Mucosa of stomach (tissue), 1 donor: Measurements from ENCODE around the gene SBNO1.
"Not testable (repeated sequence)": the region's sequence is repeated elsewhere in the genome, so short reads cannot be mapped to it uniquely, and the experiment has no call there.

Source experiments
- H3K27me3 ChIP-seq: one replicate; pipeline ENCODE4 v1.7.0; 2013; ENCODE audit warnings: mild to moderate bottlenecking, low read length; ENCODE audit not compliant: control insufficient read depth, insufficient read depth
- H3K36me3 ChIP-seq: one replicate; pipeline ENCODE4 v1.7.0; 2013; ENCODE audit warnings: low read length; ENCODE audit not compliant: control insufficient read depth, insufficient read depth
- H3K4me1 ChIP-seq: one replicate; pipeline ENCODE4 v1.7.0; 2013; ENCODE audit warnings: mild to moderate bottlenecking, low read length; ENCODE audit not compliant: control insufficient read depth, insufficient read depth
- H3K4me3 ChIP-seq: one replicate; pipeline ENCODE4 v1.7.0; 2013; ENCODE audit warnings: low read length
- H3K9ac ChIP-seq: one replicate; pipeline ENCODE4 v1.7.0; 2013; ENCODE audit warnings: mild to moderate bottlenecking, low read length, moderate library complexity
- H3K9me3 ChIP-seq: one replicate; pipeline ENCODE4 v1.7.0; 2013; ENCODE audit warnings: mild to moderate bottlenecking, low read length, moderate library complexity; ENCODE audit not compliant: control insufficient read depth
- donor health status: Pancreatic carcinoma.

Gene SBNO1

DNA sequence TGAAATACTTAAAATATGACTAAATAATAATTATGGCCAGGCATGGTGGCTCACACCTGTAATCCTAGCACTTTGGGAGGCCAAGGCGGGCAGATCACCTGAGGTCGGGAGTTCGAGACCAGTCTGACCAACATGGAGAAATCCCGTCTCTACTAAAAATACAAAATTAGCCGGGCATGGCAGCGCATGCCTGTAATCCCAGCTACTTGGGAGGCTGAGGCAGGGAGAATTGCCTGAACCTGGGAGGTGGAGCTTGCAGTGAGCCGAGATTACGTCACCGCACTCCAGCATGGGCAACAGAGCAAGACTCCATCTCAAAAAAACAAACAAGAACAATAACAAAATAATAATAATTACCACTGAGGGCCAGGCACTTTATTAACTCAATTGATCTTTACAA, 20.9 kb upstream of the SBNO1 start:
- not testable (repeated sequence) for H3K27me3 ChIP-seq, H3K36me3 ChIP-seq, H3K9me3 ChIP-seq, H3K4me3 ChIP-seq, H3K9ac ChIP-seq
- H3K4me1 ChIP-seq: peaks cover 19% of the 10 kb centered on the region

DNA sequence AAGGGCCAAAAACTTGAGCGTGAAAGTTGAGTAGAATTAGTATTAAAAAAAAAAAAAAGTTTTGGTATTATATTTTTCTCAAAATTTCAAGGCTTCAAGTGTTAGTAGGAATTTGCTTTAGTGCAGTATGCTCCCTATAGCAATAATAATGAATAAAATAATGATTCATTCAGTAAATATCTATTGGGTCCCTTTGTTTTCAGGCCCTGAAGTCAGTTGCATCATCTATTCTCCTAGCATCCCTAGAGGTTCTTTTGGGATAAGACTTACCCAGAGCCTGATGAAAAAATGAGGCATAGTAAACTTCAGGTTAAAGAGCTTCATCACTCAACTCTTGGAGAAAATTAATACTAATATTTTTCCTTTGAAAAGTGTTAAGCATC, 20.3 kb upstream of the SBNO1 start:
- H3K4me3 ChIP-seq: no peak overlapping the region
- H3K9me3 ChIP-seq: no peaks in the 10 kb centered on the region
- peaks cover 14% of the 10 kb centered on the region for H3K4me1 ChIP-seq
- peak overlapping the region; percentile 64 for H3K9ac ChIP-seq
- no peaks in the 10 kb centered on the region for H3K27me3 ChIP-seq
- H3K36me3 ChIP-seq: no peaks in the 10 kb centered on the region

DNA sequence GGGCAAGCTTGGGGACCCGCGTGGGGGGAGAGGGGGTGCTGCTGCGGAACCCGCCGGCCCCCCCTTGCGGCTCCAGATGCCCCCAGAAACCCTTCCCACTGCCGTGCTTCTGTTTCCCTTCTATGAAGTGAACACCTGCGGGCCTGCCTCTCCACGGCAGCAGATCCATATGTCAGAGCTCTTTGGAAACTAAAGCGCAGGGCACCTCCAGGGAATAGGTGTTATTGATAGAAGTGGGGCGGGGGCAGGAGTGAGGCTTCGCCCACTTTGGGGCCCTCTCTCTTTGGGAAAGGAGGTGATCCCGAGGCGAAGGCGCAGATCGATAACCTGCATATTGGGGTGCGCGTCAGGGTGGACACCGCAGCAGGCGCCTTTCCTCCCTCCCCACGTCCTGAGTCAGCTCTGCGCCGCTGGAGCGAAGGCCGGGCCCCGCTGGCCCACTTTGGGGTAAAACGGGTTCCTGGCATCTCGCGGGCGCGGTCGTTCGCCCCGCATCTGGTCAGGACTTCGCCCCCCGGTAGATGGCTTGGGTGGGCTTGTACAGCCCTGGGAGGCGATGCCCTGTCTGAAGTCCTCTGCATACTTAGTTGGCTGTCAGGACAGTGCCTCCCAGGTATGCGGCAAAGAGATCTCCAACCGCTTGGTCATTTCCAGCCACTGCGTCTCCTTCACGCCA, 19.8 kb upstream of the SBNO1 start:
- H3K4me3 ChIP-seq: peak overlapping the region; percentile 63
- H3K4me1 ChIP-seq: peaks cover 13% of the 10 kb centered on the region
- no peaks in the 10 kb centered on the region for H3K9me3 ChIP-seq
- peak overlapping the region; percentile 64 for H3K9ac ChIP-seq
- H3K27me3 ChIP-seq: no peaks in the 10 kb centered on the region
- H3K36me3 ChIP-seq: no peaks in the 10 kb centered on the region

DNA sequence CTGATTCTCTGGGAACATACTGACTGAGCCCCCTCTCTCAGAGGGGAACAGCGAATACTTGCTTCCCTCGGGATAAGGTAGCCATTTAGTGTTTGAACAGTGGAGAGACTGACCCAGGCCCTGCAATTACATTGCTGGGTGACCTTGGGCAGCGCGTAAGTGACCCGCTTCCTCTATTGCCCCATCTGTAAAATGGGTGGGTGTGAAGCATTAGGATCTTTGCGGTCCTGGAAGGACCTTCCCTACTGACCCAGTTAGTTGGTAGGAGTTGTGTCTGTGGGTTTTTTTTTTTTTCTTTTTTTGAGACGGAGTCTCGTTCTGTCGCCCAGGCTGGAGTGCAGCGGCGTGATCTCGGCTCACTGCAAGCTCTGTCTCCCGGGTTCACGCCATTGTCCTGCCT, 18.0 kb upstream of the SBNO1 start:
- Histone ChIP-seq H3K27me3 (no peaks in the 10 kb centered on the region), H3K9ac (no peak overlapping the region), H3K36me3 (no peaks in the 10 kb centered on the region), H3K4me1 (peaks cover 8% of the 10 kb centered on the region), H3K9me3 (no peaks in the 10 kb centered on the region), H3K4me3 (no peak overlapping the region)

DNA sequence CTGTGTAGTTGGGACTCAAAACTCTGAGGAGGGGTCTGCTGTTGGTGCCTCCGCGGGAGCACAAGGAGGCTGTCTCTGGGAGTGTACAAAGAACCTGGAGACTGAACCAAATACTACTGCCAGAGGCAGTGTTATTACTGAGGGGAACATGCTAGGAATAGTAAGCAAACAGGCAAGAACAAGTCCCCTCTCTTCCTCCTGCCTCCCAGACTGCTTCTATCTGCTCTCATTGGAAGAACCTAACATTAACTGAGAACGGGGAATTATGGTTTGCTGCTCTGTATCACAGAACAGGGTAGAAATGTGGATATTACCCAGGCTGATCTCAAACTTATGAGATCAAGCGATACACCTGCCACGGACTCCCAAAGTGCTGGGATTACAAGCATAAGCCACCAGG, 14.7 kb upstream of the SBNO1 start:
- Histone ChIP-seq H3K9me3 (no peaks in the 10 kb centered on the region), H3K4me1 (peaks cover under 1% of the 10 kb centered on the region), H3K9ac (no peak overlapping the region), H3K36me3 (no peaks in the 10 kb centered on the region), H3K4me3 (no peak overlapping the region), H3K27me3 (no peaks in the 10 kb centered on the region)

DNA sequence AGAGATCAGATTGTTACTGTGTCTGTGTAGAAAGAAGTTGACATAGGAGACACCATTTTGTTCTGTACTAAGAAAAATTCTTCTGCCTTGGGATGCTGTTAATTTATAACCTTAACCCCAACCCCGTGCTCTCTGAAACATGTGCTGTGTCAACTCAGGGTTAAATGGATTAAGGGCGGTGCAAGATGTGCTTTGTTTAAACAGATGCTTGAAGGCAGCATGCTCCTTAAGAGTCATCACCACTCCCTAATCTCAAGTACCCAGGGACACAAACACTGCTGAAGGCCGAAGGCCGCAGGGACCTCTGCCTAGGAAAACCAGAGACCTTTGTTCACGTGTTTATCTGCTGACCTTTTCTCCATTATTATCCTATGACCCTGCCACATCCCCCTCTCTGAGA, 7.8 kb upstream of the SBNO1 start:
- H3K9me3 ChIP-seq, H3K4me3 ChIP-seq, H3K36me3 ChIP-seq, H3K27me3 ChIP-seq, H3K9ac ChIP-seq, H3K4me1 ChIP-seq: not testable (repeated sequence)

DNA sequence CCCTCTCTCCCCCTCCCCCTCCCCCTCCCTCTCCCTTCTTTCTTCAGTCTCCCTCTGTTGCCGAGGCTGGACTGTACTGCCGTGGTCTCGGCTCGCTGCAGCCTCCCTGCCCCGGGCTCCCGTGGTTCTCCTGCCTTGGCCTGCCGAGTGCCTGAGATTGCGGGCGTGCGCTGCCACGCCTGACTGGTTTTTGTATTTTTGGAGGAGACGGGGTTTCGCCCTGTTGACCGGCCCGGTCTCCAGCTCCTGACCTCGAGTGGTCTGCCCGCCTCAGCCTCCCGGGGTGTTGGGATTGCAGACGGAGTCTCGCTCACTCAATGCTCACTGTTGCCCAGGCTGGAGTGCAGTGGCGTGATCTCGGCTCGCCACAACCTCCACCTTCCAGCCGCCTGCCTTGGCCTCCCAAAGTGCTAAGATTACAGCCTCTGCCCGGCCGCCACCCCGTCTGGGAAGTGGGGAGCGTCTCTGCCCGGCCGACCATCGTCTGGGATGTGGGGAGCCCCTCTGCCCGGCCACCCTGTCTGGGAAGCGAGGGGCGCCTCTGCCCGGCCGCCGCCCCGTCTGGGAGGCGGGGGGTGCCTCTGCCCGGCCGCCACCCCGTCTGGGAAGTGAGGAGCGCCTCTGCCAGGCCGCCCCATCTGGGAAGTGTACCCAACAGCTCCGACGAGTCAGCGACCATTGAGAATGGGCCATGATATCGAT, 7.2 kb upstream of the SBNO1 start:
- not testable (repeated sequence) for H3K27me3 ChIP-seq, H3K4me3 ChIP-seq, H3K9ac ChIP-seq, H3K4me1 ChIP-seq, H3K9me3 ChIP-seq, H3K36me3 ChIP-seq

DNA sequence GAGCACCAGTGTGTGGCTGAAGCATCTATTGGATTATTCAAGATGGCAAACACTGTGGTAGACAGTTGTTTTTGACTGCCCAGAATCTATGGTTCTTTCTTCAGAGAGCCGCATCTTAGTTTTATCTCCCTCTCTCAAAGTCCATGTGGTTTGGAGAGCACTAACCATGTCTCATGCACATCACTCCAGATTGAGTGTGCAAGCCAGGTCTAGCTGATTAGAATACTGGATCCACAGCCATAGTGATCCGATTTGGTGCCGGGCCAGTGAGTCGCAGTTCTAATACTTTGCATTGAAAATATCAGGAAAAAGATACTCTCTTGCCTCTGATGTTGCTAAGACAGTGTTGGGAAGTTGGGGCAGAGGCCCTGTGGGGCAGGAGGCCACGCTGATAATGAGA, 4.6 kb upstream of the SBNO1 start:
- Histone ChIP-seq H3K9ac (no peak overlapping the region), H3K27me3 (no peaks in the 10 kb centered on the region), H3K9me3 (no peaks in the 10 kb centered on the region), H3K4me1 (no peaks in the 10 kb centered on the region), H3K4me3 (no peak overlapping the region), H3K36me3 (no peaks in the 10 kb centered on the region)

DNA sequence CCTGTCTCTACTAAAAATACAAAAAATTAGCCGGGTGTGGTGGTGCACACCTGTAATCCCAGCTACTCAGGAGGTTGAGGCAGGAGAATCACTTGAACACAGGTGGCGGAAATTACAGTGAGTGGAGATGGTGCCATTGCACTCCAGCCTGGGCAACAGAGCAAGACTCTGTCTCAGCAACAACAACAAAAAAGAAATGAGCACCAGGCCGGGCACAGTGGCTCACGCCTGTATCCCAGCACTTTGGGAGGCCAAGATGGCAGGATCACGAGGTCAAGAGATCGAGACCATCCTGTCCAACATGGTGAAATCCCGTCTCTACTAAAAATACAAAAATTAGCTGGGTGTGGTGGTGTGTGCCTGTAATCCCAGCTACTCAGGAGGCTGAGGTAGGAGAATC, 3.8 kb upstream of the SBNO1 start:
- H3K27me3 ChIP-seq, H3K9me3 ChIP-seq, H3K9ac ChIP-seq, H3K36me3 ChIP-seq, H3K4me3 ChIP-seq, H3K4me1 ChIP-seq: not testable (repeated sequence)

DNA sequence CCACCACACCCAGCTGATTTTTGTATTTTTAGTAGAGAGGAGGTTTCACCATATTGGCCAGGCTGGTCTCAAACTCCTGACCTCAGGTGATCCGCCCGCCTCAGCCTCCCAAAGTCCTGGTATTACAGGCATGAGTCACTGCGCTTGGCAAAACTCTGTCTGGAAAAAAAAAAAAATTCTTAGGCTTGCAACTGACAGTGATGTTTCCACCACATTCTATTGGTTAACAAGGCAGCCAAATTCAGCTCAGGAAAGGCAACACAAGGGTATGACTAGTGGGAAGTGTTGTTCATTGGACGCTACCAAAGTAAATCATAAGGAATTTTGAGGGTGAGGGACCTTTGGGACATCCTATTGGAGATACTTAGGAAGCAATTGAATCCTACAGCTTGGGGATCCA, 2.9 kb upstream of the SBNO1 start:
- Histone ChIP-seq H3K9ac (no peak overlapping the region), H3K4me3 (no peak overlapping the region), H3K27me3 (no peaks in the 10 kb centered on the region), H3K4me1 (peaks cover 10% of the 10 kb centered on the region), H3K36me3 (no peaks in the 10 kb centered on the region), H3K9me3 (no peaks in the 10 kb centered on the region)

DNA sequence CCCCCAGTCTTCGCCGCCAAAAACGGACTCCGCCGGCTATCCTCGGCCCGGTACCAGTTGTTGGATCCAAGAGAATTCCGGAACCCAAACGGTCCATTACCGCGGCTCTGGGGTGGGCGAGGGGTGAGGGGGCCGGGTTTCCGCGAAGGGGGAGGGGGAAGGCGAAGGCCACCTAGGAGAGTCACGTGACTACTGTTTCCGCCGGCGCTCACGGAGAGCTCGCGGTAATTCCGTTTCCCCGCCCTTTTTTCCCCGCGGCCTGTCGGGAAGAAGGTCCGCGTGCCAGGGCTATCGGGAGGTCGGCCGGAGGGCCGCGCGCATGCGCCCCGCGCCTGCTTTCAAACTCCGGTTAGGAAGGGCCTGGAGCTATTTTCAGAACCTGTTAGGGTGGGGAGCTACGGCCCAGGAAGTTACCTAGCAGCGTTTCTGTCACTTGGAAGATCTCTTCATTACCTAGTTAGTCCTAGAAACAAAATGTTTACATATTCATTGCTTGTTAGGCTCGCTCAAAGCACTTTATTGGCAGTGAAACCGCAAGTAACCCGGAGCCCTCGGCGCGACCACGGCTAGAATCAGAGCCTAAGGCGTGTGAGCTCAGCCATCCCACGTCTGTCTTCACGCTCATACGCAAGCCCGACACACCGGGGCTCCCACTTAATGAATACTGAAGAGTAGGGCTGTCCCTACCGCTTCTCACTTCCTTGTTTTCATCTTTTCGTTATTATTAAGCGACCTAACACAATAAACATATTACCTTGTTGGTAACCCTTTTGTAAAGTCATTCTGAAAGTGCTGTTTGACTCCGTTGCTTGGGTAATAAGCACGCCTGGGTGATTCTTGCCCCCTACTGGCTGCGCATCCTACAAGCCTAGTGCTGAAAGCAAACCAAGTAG, 624 bp upstream of the SBNO1 start:
- Histone ChIP-seq H3K4me3 (peak overlapping the region; percentile 92), H3K9me3 (no peaks in the 10 kb centered on the region), H3K9ac (peak overlapping the region; percentile 87), H3K4me1 (peaks cover 10% of the 10 kb centered on the region), H3K27me3 (no peaks in the 10 kb centered on the region), H3K36me3 (no peaks in the 10 kb centered on the region)
